GM18873 (cell line): ENCODE measurements around the gene SYTL5.

Source experiments
- ATAC-seq: cut with Tn5 transposase; IDR thresholded peaks from one replicate; pipeline ENCODE4 v1.9.1; 2021; ENCODE audit warnings: mild to moderate bottlenecking, moderate library complexity, moderate number of reproducible peaks; ENCODE audit not compliant: unreplicated experiment, low FRiP score

Gene SYTL5

DNA sequence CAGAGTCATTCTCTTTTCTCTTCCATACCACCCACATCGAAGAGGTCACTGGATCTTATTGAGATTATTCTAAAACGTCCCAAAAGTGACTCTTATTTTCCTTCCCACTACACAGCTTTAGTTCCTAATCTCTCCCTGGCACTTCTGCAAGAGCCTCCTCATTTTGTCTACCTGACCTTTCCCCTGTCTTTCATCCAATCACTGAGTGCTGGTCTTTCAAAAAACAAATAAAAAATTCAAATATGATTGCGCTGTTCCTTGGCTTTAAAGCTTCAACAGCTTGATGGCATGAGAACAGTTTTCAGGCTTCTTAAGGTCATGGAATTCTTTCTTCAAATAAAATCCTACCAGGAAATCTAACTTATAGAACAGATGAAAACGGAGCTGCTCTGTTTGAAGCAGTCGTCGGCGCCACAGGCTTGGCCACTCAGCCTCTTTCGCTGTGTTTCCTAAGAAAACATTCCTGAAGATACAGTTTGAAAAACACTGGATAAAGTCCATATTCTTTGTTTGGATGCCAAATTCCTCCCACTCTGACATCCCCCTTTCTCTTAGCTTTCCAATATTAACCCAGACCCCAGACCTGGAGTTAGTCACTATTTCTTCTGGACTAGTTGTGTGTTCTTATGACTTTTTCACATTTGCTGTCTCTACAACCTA, 12.5 kb downstream of the SYTL5 start:
- ATAC-seq = no peak

DNA sequence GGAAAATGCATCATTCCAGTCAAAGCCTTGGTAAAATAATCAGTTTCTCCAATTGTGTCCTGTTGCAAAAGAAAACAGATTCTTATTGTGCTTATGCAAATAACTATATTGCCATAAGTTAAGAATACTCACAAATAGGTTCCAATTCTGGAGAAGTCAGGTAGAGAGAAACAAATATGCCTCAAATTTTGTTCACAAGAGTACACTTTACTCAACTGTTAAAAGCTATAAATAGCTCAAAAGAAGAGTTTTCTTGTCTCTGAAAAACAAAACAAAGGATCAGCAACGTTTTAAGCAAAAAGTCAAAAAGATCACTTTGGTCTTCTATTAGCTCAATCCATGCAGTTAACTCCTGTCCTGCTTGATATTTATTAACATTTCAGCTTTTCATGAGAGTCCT, 21.9 kb downstream of the SYTL5 start:
- ATAC-seq = no peak

DNA sequence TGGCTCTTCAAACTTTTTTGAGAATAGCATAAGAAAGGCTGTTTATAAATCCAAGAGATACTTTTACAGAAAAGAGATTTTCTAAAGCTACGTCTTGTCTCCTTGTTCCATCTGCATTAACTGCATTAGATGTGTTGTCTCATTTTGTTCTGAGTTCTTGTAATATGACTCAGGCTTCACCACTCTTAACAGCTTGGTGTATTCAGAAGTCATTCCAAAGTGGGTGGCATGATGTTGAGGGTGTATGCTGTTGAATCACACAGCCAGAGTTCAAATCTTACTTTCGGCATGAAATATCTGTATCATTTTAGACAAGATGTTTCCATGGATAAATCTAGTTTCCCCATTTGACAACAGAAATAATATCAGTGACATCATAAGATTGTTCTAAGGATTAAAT, 30.1 kb downstream of the SYTL5 start:
- no peak for ATAC-seq

DNA sequence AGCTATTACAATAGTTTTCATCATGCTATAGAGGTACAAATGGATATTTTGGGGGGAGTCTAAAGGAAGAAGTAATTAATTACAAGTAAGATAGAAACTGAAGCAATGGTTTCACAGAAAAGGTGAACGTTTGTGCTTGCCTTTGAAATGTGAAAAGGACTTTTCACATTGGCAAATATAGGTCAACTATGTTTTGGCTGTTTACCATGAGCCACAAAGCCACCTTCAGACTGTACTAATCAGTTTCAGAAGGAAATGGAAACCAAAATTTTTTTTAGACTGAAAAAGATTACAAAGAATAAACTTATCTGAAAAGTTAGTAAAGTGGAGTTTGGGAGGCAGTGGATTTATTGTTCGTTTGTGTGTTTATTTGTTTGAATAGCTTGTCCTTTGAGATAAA, 32.1 kb downstream of the SYTL5 start:
- no peak for ATAC-seq

DNA sequence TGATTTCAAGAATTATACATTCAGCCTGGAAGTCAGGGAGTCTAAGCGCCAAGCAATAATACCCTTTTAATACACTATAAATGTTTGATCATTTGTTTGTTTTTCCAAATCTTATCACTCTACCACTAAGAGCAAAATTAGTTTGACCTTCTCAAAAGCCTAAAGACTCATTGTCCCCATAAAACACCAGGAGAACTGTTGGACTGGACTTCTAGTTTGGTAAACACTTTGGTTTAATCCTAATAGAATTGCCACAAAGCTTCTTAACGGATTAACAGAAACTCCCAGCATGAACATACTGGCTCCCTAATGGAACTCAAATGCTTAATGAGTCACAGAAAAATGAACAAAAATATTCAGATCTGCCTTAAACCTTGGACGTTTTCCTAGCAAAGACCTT, 34.9 kb downstream of the SYTL5 start:
- ATAC-seq = no peak

DNA sequence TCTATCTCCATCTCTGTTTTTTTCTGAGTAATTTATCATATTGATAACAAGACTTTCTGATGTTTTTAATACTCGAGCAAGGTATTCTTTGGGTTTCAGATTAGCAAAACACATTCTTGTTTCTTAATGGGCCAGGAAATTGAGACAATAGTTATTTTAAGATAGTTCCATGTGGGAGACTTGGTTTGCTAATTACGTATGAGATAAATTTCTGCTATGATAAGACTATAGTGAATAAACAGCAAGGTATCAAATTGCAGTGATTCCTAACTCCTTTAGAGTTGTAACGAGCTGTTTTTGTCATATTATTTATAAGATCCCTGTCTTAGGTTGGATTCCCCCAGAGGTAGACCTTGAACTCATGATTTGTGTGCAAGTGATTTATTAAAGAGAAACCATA, 38.3 kb downstream of the SYTL5 start:
- ATAC-seq = no peak

DNA sequence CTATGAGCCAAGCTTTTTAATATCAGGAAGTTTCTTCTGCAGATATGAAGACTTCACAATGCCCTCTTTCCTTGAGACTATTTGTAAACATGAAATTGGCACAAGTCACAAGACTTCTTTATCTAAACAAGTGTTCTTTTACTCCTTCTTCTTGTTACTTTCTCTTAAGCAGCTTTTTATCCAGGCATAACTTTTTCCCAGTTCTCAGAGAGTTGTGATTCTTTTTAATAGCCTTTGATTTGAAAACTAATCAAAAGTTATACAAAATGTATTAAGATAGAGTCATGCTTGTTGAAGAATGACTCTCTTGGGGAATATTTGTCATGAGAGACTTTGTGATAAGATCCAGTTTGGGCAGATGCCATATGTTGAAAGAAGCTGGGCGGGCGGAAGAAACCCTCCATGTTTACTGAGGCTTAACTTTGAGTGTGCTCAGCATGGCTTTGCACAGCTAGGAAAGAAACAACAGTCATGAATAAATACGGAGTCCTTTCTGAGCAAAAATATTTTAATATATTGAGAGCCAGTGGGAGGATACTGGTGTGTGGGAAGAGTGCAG, 39.3 kb downstream of the SYTL5 start:
- no peak for ATAC-seq

DNA sequence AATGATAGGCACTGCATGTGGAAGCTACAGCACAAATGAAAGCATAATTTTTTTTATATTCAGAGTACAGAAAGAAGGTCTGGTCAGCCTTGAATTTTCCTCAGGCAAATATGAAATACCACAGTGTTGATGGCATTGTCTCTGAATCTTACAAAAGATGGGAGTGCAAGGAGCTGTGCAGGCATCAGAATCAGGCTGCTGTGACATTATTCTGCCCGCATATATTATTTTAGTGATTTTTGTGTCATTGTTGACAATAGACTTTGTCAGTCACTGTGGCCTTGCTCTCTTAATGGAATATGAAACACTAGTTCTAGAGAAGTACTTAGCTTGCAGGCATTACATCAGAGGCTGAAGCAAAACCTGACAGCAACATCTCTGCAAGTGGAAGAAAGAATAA, 42.5 kb downstream of the SYTL5 start:
- no peak for ATAC-seq

DNA sequence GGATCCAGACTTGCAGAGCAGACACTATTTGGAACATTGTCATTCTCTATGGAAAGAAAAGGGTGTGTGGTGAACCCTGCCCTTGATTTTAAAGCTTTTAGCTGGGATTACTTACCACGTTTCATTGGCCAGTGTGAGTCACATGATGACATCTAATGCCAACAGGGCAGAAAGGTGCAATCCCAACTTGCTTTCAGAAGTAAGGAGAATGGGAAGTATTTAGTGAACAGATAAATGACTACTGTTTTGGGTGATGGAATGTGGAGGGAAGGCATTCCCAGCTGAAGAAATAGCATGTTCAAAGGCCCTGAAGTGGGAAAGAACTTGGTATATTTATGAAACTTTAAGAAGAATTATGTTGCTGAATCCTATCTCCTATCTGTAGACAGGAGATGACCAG, 44.5 kb downstream of the SYTL5 start:
- no peak for ATAC-seq

DNA sequence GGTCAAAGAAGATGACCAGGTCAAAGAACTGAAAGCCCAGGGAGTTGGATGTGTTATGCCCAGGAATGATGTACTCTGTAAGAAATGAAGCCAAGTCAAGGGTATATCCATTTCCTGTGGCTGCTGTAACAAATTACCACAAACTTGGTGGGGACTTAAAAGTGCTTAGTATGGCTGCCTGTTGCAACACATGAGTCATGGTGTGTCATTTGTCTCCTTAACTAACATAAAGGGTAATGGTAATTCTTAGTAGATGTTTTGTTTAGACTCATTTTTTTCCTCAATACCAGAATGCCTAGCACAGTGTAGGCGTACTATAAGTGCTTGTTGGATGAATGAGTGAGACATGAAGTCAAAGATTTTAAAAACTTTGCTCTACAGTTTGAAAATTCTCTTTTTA, 45.7 kb downstream of the SYTL5 start:
- ATAC-seq = no peak

DNA sequence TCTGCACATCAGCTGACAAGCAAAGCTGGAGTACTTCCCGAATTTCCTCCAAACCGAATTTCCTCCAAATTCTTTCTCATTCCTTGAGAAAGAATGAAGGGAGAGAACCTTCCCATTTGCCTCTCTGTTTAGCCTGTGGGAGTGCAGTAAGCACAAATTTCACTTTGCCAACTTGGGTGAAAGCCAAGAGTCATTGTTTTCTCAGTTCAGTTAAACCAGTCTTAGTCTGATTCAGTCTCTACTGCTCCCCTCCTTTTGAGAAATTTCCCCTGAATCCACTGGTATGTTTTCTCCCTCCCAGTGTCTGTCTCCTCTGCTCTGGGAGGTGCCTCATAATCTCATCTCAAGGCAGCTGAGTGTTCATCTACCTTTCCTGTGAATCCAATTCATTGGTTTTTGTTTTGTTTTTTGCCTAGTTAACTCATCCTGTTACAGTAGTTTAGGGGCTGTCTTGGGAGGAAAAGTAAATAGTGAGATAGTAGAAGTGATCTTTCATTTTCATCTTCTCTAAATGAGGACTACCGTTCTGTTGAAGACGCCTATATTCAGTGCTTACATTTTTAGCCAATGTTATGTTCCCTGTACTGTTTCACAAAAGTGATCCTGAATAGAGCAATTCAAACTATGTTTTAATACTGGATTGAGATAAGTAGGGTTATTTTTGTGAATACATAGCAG, 49.0 kb downstream of the SYTL5 start:
- no peak for ATAC-seq

DNA sequence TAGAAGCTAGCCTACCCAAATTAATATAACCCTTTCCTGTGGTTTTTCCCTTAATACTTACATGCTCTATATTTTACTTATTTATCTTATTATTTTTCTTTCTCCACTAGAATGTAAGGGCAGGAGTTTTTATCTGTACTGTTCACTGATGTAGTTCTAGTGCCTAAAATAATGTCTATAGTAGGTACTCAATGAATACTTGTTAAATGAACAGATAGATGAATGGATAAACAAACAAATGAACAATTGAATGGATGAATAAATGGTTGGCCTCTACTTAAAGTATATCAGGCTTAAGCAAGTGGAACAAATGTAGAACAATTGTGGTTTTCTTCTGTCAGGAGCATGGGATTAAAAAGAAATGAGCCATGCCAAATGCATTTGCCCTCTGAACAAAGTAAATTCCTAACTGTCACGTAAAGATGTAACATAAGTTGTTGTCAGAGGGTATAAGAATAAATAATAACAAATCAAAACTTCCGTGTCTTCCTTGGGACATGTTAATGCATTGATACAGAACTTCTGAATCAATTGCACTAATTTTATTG, 54.1 kb downstream of the SYTL5 start:
- ATAC-seq = no peak

DNA sequence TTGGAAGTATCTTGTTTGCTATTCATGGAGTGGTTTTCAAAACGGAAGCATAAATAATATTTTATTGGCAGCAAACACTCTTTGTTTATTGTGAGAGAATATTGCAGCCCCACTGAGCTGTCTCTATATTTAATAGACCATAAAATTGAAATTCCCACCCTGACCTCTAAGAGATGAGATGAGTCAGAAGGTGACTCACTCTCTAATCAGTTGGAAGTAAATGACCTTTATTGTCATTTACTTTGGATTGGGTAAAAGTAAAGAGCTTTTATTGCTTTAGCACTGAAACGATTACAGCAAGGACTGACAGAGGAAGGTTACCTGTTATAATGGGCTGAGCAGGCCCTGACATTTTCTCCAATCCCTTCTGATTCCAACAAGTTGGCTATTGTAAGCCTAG, 55.0 kb downstream of the SYTL5 start:
- ATAC-seq = no peak

DNA sequence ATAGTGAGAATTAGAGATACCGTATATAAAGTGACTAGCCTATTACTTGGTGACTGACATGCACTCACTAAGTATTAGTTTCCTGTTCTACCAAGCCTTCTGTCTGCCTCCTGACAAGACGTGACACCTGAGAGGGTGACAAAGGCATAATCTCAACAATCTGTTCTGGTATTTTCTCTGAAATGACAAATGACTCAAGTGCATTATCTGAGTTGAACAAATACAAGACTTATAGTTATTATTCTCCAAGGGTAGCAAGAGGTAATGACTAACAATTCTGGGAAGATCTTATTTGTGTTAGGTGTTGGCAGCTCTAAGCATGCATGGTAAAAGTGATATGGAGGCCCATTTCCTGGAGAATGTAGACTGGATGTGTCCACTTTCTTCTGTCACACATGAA, 60.6 kb downstream of the SYTL5 start:
- ATAC-seq = no peak

DNA sequence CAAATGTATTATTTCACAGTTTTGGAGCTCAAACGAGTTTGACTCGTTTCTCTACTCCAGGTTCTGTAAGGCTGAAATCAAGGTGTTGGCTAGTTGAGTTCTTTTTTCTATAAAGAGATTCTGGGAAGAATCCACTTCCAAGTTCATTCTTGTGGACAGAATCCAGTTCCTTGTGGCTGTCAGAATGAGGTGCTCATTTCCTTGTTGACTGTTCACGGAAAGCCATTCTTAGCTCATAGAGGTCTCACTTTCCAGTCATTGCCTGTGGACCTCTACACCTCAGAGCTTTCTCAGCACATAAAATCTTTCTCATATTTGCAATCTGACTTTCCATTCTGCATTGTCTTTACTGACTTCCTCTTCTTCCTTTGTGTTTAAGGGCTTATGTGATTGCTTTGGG, 62.9 kb downstream of the SYTL5 start:
- no peak for ATAC-seq

DNA sequence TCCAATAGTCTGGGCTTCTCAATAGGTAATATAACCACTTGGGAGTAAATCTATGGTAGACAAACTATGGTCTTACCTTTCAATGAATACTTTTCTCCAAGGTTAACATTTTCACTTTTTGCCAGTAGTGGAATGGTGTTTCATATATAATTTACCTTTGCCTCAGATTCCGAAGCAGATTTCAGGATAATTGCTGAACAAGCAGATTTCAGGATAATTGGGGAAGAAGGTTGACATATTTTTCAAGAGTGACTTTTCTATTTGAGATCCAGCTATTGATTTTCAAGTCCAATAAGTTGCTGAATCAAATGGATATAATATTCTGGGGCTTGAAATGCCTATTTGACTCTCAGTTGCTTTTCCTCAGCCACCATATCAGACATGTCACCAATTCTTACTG, 63.6 kb downstream of the SYTL5 start:
- no peak for ATAC-seq

DNA sequence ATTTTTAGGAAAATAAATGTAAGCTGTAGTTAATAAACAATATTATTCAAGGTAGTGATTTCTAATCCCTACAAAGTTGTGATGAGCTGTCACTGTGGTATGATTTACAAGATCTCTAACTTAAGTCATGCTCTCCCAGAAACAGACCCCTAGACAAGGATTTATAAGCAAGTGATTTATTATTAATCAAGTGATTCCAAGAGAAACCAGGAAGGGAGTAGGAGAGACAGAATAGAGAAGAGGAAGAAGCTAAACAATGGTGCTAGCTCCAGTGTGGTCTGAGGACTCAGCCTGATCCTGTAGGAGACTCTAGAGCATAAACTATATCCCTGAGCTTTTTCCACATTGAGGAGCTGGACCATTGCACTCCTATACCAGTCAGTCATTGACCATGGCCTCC, 73.1 kb downstream of the SYTL5 start:
- ATAC-seq = no peak

DNA sequence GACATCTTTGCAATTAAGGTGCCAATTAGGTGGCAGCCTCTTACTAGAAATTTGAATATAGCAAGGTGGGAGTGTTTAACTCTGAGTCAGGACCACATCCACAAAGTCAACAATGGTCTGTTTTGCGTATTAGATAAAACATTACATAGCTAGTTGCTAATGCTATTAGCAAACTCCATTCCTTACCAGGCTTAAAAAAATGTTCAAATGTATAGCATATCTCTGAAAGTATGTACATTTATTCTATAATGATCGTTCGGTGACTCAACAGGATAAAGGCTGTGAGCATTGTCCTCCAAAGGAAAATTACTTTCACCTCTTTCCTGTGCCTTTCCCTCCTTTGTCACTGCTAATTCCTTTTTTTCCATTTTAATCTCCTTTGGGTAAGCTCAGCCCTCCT, 74.5 kb downstream of the SYTL5 start:
- ATAC-seq = no peak

DNA sequence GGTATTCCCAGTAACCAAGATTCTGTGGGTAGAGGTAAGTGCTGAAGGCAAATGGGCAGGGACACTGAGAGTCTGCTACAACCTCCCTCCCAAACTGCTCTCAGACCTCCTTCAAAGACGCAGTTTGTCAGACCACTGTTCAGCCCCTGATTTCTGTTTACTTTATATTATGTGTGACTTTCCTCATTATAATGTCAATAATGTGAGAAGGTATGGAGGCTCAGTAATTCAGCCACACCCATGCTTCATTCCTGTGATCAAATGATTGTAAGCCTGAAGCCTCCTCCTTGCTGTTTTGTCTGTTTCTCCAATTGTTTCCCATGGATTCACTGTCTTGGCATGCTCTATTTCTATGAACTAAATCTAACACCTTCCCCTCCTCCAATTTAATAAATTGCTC, 75.6 kb downstream of the SYTL5 start:
- ATAC-seq = no peak

DNA sequence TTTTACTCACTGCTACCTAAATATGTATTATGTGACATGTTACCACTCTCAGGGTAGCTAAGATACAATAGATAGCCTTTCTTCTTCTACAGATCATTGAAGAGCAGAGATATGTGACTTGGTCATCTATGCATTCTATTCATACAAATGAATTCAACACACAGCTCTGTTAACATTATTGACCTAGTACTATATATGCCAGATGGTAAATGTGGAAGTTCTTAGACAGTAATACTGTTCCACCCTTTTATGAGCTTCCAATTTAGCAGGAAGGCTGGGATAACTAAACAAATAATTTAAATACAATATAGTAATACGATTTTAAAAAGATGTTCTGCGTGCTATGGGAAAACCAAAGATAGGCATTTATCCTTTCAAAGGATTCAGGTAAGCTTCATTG, 76.0 kb downstream of the SYTL5 start:
- ATAC-seq = no peak

DNA sequence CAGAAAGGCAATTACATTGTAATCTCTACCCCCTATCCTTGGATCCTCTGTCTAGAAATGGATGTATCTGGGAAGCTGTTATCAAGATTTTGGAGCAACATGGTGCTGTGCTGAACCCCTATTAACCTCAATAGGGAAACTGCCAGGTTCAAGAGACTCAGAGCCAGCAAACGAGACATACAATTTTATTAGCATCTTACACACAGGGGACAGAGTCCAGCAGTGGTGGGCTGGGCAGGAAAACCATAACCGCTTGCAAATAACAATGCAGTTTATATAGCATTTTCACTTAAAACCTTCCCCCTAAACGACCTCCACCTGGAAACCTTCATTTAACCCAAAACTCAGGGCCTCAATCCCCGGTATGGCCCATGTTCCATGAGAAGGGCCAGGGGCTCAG, 79.5 kb downstream of the SYTL5 start:
- no peak for ATAC-seq
